WTC11 (cell line): ENCODE measurements around the gene ALG14. TPM values are rescaled to one million over a fixed set of nuclear protein-coding genes. Genes with fewer than 3 reads are reported as not detected.

ENCODE experiments used
- ATAC-seq: fragments of 200-7000 bp; cut with Tn5 transposase; 2 replicates; pipeline ENCODE4 v1.10.0; 2021; ENCODE audit warnings: mild to moderate bottlenecking, moderate library complexity
- CTCF ChIA-PET: fragments of 300-600 bp; sonication (Branson Sonifier 250); formaldehyde crosslinking; loops from one replicate; lab custom pipeline; 2021; ENCODE audit warnings: antibody characterized with exemption; lab: Charles Lee
- POLR2A ChIA-PET: fragments of 350-600 bp; sonication (Branson Sonifier 250); formaldehyde crosslinking; loops from one replicate; lab custom pipeline; 2021; ENCODE audit warnings: antibody characterized with exemption; lab: Charles Lee
- DNase-seq: peaks from one replicate; pipeline ENCODE4 v3.0.0; 2021; ENCODE audit warnings: low spot score
- H3K27ac Mint-ChIP-seq: 2 replicates; pipeline ENCODE4 v1.8.0; 2021; ENCODE audit warnings: mixed read lengths
- H3K27me3 Mint-ChIP-seq: 2 replicates; pipeline ENCODE4 v1.8.0; 2021; ENCODE audit warnings: low read depth, mild to moderate bottlenecking, moderate library complexity, mixed read lengths
- H3K36me3 Mint-ChIP-seq: 2 replicates; pipeline ENCODE4 v1.8.0; 2021; ENCODE audit warnings: mixed read lengths
- H3K4me1 Mint-ChIP-seq: 2 replicates; pipeline ENCODE4 v1.8.0; 2022; ENCODE audit warnings: mixed read lengths
- H3K4me3 Mint-ChIP-seq: 2 replicates; pipeline ENCODE4 v1.8.0; 2021; ENCODE audit warnings: mild to moderate bottlenecking, moderate library complexity, mixed read lengths
- H3K9me3 Mint-ChIP-seq: 2 replicates; pipeline ENCODE4 v1.8.0; 2021; ENCODE audit warnings: mixed read lengths
- CREM ChIP-seq: sonication (generic); formaldehyde crosslinking; IDR thresholded peaks from 2 replicates; pipeline ENCODE4 v1.8.1; 2022; ENCODE audit warnings: mild to moderate bottlenecking, missing genetic modification reagents, moderate library complexity
- NR1H2 ChIP-seq: sonication (generic); formaldehyde crosslinking; IDR thresholded peaks from 2 replicates; pipeline ENCODE4 v1.9.0; 2021; ENCODE audit warnings: mild to moderate bottlenecking, moderate library complexity, missing genetic modification reagents
- SP1 ChIP-seq: sonication (generic); formaldehyde crosslinking; conservative IDR thresholded peaks from 2 replicates; pipeline ENCODE4 v1.8.1; 2022; ENCODE audit warnings: missing genetic modification reagents
- TP53 ChIP-seq: sonication (generic); formaldehyde crosslinking; IDR thresholded peaks from 2 replicates; pipeline ENCODE4 v1.8.1; 2023; ENCODE audit warnings: mild to moderate bottlenecking, missing genetic modification reagents
- ZNF121 ChIP-seq: sonication (generic); formaldehyde crosslinking; IDR thresholded peaks from 2 replicates; pipeline ENCODE4 v1.8.0; 2023; ENCODE audit warnings: missing genetic modification reagents
- ZNF396 ChIP-seq: fragments of 250-450 bp; sonication (Bioruptor Pico); IDR thresholded peaks from 2 replicates; pipeline ENCODE4 v1.8.0; 2021; ENCODE audit warnings: mild to moderate bottlenecking, moderate library complexity, borderline replicate concordance
- total RNA-seq: library from RNA; stranded (reverse); gene quantifications from 3 replicates; pipeline ENCODE4 v1.2.3, GENCODE V29; 2021
- TF ChIP-seq, protein P1 (sequence below): fragments of 250-450 bp; sonication (Bioruptor Pico); IDR thresholded peaks from 2 replicates; pipeline ENCODE4 v1.9.0; 2021; ENCODE audit warnings: mild to moderate bottlenecking, borderline replicate concordance
- TF ChIP-seq, protein P2 (sequence below): fragments of 250-450 bp; sonication (Bioruptor Pico); conservative IDR thresholded peaks from 2 replicates; pipeline ENCODE4 v1.9.0; 2021; ENCODE audit warnings: mild to moderate bottlenecking
- TF ChIP-seq, protein P3 (sequence below): sonication (generic); formaldehyde crosslinking; IDR thresholded peaks from 2 replicates; pipeline ENCODE4 v1.8.1; 2022; ENCODE audit warnings: low read depth, missing genetic modification reagents, borderline replicate concordance
- TF ChIP-seq, protein P4 (sequence below): sonication (generic); formaldehyde crosslinking; IDR thresholded peaks from 2 replicates; pipeline ENCODE4 v1.8.0; 2023; ENCODE audit warnings: missing genetic modification reagents
- TF ChIP-seq, protein P5 (sequence below): sonication (generic); formaldehyde crosslinking; IDR thresholded peaks from 2 replicates; pipeline ENCODE4 v1.8.1; 2023; ENCODE audit warnings: mild to moderate bottlenecking, missing genetic modification reagents, borderline replicate concordance
- TF ChIP-seq, protein P6 (sequence below): sonication (generic); formaldehyde crosslinking; IDR thresholded peaks from 2 replicates; pipeline ENCODE4 v1.8.0; 2022; ENCODE audit warnings: mild to moderate bottlenecking, missing genetic modification reagents

Gene ALG14
- total RNA-seq, 1 experiment from 2014 or later: 2.3 TPM

DNA sequence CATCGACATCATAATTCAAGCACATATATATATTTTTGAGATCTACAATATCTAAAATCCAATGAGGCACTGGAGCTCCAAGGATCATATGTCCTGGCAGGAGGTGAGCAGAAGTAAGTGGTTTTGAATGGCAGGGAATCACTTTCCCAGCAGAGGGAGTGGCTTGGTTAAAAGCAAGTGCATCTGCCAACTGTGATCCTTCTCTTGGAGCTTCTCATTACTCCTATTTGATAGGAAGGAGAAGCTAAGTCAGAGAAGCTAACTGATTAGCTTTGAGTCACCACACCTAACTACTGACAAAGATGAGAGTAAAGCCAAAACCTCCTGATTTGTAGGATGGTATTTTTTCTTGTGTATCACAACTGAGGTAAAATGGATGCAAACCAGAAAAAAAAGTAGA lies 55.0 kb downstream of the ALG14 start:
- H3K4me1 Mint-ChIP-seq: peaks cover 13% of the 10 kb centered on the region
- no peak overlapping the region for H3K27ac Mint-ChIP-seq
- CTCF ChIA-PET: interaction anchor here (1.3 to 1.9 kb wide), 2 partner anchors 19 to 26 kb away, joined by 3 to 7 read pairs; no protein-coding TSS in a partner anchor
- H3K27me3 Mint-ChIP-seq: no peaks in the 10 kb centered on the region
- H3K9me3 Mint-ChIP-seq: no peaks in the 10 kb centered on the region
- no peaks in the 10 kb centered on the region for H3K36me3 Mint-ChIP-seq
- no peak overlapping the region for H3K4me3 Mint-ChIP-seq
- ATAC-seq (no peak), DNase-seq (no peak)
- POLR2A ChIA-PET: no interaction called here
- TF ChIP-seq CREM: no peak

DNA sequence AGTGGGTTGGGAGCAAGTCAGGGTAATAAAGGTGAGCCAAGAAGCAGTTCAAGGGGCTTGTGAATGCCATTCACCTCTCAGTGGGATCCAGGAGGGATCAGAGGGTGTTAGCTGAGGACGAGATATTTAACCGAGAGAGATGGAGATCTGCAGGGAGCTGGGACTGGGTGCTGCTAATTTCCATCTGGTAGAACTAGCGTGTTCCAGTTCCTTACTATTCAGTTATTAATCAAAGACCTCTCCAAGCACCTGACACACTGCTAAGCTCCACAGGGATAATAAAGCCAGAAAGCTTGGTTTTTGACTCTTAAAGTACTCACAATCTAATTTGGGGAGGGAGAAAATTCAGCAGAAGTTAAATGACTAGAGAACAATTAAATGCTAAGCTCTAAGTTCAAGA lies 57.7 kb downstream of the ALG14 start:
- Mint-ChIP-seq H3K4me3 (no peak overlapping the region), H3K27me3 (no peaks in the 10 kb centered on the region), H3K36me3 (no peaks in the 10 kb centered on the region)
- TF ChIP-seq, protein P1, sequence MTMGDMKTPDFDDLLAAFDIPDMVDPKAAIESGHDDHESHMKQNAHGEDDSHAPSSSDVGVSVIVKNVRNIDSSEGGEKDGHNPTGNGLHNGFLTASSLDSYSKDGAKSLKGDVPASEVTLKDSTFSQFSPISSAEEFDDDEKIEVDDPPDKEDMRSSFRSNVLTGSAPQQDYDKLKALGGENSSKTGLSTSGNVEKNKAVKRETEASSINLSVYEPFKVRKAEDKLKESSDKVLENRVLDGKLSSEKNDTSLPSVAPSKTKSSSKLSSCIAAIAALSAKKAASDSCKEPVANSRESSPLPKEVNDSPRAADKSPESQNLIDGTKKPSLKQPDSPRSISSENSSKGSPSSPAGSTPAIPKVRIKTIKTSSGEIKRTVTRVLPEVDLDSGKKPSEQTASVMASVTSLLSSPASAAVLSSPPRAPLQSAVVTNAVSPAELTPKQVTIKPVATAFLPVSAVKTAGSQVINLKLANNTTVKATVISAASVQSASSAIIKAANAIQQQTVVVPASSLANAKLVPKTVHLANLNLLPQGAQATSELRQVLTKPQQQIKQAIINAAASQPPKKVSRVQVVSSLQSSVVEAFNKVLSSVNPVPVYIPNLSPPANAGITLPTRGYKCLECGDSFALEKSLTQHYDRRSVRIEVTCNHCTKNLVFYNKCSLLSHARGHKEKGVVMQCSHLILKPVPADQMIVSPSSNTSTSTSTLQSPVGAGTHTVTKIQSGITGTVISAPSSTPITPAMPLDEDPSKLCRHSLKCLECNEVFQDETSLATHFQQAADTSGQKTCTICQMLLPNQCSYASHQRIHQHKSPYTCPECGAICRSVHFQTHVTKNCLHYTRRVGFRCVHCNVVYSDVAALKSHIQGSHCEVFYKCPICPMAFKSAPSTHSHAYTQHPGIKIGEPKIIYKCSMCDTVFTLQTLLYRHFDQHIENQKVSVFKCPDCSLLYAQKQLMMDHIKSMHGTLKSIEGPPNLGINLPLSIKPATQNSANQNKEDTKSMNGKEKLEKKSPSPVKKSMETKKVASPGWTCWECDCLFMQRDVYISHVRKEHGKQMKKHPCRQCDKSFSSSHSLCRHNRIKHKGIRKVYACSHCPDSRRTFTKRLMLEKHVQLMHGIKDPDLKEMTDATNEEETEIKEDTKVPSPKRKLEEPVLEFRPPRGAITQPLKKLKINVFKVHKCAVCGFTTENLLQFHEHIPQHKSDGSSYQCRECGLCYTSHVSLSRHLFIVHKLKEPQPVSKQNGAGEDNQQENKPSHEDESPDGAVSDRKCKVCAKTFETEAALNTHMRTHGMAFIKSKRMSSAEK (CRISPR knock-in tag): no peak
- TF ChIP-seq, protein P2, sequence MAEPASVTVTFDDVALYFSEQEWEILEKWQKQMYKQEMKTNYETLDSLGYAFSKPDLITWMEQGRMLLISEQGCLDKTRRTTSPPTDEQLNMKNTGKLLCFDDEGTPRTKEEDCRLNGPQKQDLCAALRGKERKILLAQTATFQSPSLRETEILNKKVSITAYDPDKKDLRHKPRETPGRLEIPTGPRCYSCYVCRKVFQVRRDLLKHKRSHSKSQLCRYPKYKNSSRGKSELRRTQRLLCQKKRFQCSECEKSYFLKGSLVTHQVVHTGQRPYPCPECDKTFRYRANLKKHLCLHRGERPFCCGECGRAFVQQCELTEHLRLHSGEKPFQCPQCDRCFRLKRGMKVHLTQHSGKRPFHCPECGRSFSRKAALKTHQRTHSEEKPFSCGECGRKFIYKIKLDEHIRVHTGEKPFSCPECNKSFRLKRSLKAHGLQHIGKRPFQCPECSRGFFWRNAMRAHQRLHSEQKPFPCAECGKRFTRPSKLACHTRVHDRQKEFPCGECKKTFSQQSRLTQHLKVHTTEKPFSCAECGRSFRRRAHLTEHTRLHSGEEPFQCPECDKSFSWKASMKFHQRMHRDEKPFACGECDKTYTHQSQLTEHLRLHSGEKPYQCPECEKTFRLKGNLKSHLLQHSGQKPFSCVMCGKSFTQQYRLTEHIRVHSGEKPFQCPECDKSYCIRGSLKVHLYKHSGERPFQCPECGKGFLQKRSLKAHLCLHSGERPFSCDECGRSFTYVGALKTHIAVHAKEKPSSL (CRISPR knock-in tag): no peak
- TF ChIP-seq SP1 (CRISPR knock-in tag) (no peak), TP53 (CRISPR knock-in tag) (no peak), NR1H2 (CRISPR knock-in tag) (no peak), ZNF121 (no peak), ZNF396 (CRISPR knock-in tag) (no peak)
- TF ChIP-seq, protein P3, sequence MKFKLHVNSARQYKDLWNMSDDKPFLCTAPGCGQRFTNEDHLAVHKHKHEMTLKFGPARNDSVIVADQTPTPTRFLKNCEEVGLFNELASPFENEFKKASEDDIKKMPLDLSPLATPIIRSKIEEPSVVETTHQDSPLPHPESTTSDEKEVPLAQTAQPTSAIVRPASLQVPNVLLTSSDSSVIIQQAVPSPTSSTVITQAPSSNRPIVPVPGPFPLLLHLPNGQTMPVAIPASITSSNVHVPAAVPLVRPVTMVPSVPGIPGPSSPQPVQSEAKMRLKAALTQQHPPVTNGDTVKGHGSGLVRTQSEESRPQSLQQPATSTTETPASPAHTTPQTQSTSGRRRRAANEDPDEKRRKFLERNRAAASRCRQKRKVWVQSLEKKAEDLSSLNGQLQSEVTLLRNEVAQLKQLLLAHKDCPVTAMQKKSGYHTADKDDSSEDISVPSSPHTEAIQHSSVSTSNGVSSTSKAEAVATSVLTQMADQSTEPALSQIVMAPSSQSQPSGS (CRISPR knock-in tag): no peak
- TF ChIP-seq, protein P4, sequence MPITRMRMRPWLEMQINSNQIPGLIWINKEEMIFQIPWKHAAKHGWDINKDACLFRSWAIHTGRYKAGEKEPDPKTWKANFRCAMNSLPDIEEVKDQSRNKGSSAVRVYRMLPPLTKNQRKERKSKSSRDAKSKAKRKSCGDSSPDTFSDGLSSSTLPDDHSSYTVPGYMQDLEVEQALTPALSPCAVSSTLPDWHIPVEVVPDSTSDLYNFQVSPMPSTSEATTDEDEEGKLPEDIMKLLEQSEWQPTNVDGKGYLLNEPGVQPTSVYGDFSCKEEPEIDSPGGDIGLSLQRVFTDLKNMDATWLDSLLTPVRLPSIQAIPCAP (CRISPR knock-in tag): no peak
- TF ChIP-seq, protein P5, sequence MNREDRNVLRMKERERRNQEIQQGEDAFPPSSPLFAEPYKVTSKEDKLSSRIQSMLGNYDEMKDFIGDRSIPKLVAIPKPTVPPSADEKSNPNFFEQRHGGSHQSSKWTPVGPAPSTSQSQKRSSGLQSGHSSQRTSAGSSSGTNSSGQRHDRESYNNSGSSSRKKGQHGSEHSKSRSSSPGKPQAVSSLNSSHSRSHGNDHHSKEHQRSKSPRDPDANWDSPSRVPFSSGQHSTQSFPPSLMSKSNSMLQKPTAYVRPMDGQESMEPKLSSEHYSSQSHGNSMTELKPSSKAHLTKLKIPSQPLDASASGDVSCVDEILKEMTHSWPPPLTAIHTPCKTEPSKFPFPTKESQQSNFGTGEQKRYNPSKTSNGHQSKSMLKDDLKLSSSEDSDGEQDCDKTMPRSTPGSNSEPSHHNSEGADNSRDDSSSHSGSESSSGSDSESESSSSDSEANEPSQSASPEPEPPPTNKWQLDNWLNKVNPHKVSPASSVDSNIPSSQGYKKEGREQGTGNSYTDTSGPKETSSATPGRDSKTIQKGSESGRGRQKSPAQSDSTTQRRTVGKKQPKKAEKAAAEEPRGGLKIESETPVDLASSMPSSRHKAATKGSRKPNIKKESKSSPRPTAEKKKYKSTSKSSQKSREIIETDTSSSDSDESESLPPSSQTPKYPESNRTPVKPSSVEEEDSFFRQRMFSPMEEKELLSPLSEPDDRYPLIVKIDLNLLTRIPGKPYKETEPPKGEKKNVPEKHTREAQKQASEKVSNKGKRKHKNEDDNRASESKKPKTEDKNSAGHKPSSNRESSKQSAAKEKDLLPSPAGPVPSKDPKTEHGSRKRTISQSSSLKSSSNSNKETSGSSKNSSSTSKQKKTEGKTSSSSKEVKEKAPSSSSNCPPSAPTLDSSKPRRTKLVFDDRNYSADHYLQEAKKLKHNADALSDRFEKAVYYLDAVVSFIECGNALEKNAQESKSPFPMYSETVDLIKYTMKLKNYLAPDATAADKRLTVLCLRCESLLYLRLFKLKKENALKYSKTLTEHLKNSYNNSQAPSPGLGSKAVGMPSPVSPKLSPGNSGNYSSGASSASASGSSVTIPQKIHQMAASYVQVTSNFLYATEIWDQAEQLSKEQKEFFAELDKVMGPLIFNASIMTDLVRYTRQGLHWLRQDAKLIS: no peak
- TF ChIP-seq, protein P6, sequence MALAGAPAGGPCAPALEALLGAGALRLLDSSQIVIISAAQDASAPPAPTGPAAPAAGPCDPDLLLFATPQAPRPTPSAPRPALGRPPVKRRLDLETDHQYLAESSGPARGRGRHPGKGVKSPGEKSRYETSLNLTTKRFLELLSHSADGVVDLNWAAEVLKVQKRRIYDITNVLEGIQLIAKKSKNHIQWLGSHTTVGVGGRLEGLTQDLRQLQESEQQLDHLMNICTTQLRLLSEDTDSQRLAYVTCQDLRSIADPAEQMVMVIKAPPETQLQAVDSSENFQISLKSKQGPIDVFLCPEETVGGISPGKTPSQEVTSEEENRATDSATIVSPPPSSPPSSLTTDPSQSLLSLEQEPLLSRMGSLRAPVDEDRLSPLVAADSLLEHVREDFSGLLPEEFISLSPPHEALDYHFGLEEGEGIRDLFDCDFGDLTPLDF: no peak
- TF ChIP-seq, all 79 proteins: peak for 0
- no peak for ATAC-seq
- peaks cover 2% of the 10 kb centered on the region; the same call in 1 of the 2 replicates for H3K4me1 Mint-ChIP-seq
- ChIA-PET CTCF (interaction anchor here (1.9 to 2.9 kb wide), 2 partner anchors 28 to 161 kb away, joined by 6 to 15 read pairs; no protein-coding TSS in a partner anchor), POLR2A (no interaction called here)
- no peak for DNase-seq
- no peak overlapping the region for H3K27ac Mint-ChIP-seq
- peaks cover 3% of the 10 kb centered on the region; the same call in 1 of the 2 replicates for H3K9me3 Mint-ChIP-seq
